ENCODE measurements around the gene SP8. TPM values are rescaled to one million over a fixed set of nuclear protein-coding genes. Genes with fewer than 3 reads are reported as not detected.

Gene SP8
- total and polyA plus RNA-seq, 9 of the 15 experiments (the other 6 are each of a cell fraction or from before 2014, with no cell fraction given) = 0.04 to 1.2 (median 0.19) TPM

DNA sequence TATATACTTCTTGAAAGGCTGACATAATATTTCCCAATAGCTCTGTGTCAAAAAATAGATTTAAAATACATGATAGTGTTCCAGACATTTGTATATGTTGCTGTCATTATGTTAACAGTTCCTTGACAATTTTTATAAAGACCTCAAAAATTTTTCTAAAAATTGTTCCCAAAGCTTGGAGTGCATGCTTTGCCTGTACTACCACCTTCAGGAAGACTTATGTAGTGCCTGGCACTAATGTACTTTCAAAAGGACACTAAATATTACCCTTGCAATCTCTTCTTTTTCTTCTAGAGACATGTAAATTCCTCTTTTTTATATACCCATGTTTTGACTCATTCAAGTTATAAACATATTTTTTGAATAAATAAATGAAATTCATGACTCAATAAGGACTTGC lies 48.0 kb upstream of the SP8 start (continued):
- TF ChIP-seq, protein P1, sequence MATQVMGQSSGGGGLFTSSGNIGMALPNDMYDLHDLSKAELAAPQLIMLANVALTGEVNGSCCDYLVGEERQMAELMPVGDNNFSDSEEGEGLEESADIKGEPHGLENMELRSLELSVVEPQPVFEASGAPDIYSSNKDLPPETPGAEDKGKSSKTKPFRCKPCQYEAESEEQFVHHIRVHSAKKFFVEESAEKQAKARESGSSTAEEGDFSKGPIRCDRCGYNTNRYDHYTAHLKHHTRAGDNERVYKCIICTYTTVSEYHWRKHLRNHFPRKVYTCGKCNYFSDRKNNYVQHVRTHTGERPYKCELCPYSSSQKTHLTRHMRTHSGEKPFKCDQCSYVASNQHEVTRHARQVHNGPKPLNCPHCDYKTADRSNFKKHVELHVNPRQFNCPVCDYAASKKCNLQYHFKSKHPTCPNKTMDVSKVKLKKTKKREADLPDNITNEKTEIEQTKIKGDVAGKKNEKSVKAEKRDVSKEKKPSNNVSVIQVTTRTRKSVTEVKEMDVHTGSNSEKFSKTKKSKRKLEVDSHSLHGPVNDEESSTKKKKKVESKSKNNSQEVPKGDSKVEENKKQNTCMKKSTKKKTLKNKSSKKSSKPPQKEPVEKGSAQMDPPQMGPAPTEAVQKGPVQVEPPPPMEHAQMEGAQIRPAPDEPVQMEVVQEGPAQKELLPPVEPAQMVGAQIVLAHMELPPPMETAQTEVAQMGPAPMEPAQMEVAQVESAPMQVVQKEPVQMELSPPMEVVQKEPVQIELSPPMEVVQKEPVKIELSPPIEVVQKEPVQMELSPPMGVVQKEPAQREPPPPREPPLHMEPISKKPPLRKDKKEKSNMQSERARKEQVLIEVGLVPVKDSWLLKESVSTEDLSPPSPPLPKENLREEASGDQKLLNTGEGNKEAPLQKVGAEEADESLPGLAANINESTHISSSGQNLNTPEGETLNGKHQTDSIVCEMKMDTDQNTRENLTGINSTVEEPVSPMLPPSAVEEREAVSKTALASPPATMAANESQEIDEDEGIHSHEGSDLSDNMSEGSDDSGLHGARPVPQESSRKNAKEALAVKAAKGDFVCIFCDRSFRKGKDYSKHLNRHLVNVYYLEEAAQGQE (IDR thresholded peaks at IDR 0.05; ENCODE audit: borderline replicate concordance) = peak; percentile 39; the same call in 1 of the 2 replicates
- TF ChIP-seq, protein P1 (CRISPR knock-in tag; IDR thresholded peaks at IDR 0.05; ENCODE audit: low read depth) = no peak

DNA sequence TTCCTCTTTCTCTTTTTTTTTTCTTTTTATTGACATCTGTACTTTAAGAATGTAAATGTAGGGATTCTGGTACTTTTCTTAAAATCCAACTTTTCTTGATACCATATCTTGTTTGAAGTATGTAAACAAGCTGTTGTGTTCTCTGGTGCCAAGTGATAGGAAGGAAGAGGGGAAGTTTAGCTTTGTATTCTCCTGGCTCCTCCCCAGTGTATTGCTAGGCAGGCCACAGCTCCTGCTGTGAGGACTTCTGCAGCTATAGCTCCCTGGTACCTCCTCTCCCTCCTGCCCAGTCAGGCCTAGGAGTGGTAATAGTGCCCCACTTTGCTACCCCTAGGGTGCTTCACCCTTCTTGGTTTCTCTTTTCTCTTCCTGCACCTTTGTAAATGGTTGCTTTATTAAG lies 45.3 kb upstream of the SP8 start:
- H3K27ac ChIP-seq (ENCODE audit: extremely low read depth, low read depth, low read length) = no peak overlapping the region
- H3K4me3 ChIP-seq = no peak overlapping the region
- H3K9me1 ChIP-seq (ENCODE audit: control insufficient read depth, insufficient read depth, low read length) = no peaks in the 10 kb centered on the region
- ATAC-seq (no peak), DNase-seq (ENCODE audit: extremely low read depth in 1 of 4, low spot score in 3 of 4) (no peak), FAIRE-seq (no peak)
- peaks cover 0 to 8% of the 10 kb centered on the region in 2 experiments; a peak in 1 of 5 replicates for H3K4me1 ChIP-seq (replicated peaks in 1 of 2; ENCODE audit: control insufficient read depth in 2 of 2, insufficient read depth in 2 of 2, low read length in 2 of 2)
- H3K4me2 ChIP-seq (ENCODE audit: insufficient read depth, low read length) = no peak overlapping the region
- no peaks in the 10 kb centered on the region for H4K20me1 ChIP-seq (replicated peaks; ENCODE audit: control insufficient read depth, insufficient read depth, low read length)
- no peak overlapping the region for H2AFZ ChIP-seq (ENCODE audit: low read depth, low read length)
- no peaks in the 10 kb centered on the region for H3K36me3 ChIP-seq (ENCODE audit: control insufficient read depth, insufficient read depth, low read length)
- no peaks in the 10 kb centered on the region; the same call in 2 of the 3 replicates for H3K79me2 ChIP-seq (ENCODE audit: control insufficient read depth, insufficient read depth, low read length)
- intact Hi-C loops (cut with micrococcal nuclease) = no loop called here
- CTCF ChIA-PET (ENCODE audit: low intra/inter-chr PET ratio) = no interaction called here
- in situ Hi-C loops (cut with MboI) = no loop called here
- no TSS peak for BruUV-seq (replicated peaks)
- H3K9me3 ChIP-seq (replicated peaks; ENCODE audit: control insufficient read depth, insufficient read depth, low read depth, low read length) = 0 out of 2 replicates have a peak, but pooled peaks cover 1% of the 10 kb centered on the region
- H3K9ac ChIP-seq (ENCODE audit: insufficient read depth in 1 of 2, low read depth in 2 of 2, low read length in 2 of 2) = no peak overlapping the region
- POLR2A ChIA-PET = interaction anchor here (1.2 kb wide), 1 partner anchor 147 kb away, joined by 3 read pairs; no protein-coding TSS in a partner anchor
- H3K27me3 ChIP-seq (ENCODE audit: control insufficient read depth in 2 of 2, insufficient read depth in 2 of 2, low read length in 2 of 2) = no peaks in the 10 kb centered on the region
- TF ChIP-seq FOXK1 (CRISPR knock-in tag; IDR thresholded peaks at IDR 0.05; ENCODE audit: borderline replicate concordance) = no peak
- no peak for TF ChIP-seq DPF2 (IDR thresholded peaks at IDR 0.05)
- TF ChIP-seq NR3C1 (CRISPR knock-in tag; IDR thresholded peaks at IDR 0.05) = no peak
- no peak for TF ChIP-seq ZNF354B (CRISPR knock-in tag; IDR thresholded peaks at IDR 0.05)
- TF ChIP-seq MEF2A (IDR thresholded peaks at IDR 0.05; ENCODE audit: control insufficient read depth, low read depth, low read length) = no peak
- TF ChIP-seq CHD4 (IDR thresholded peaks at IDR 0.05; ENCODE audit: insufficient read depth, insufficient replicate concordance, low read depth, low read length, poor library complexity, severe bottlenecking) = no peak
- TF ChIP-seq HEY1 (CRISPR knock-in tag; IDR thresholded peaks at IDR 0.05; ENCODE audit: borderline replicate concordance) = no peak
- no peak for TF ChIP-seq TEAD4 (IDR thresholded peaks at IDR 0.05; ENCODE audit: low read length)
- TF ChIP-seq TEAD4 (CRISPR knock-in tag; IDR thresholded peaks at IDR 0.05; ENCODE audit: borderline replicate concordance) = no peak
- TF ChIP-seq ZFP30 (CRISPR knock-in tag; IDR thresholded peaks at IDR 0.05; ENCODE audit: borderline replicate concordance) = no peak
- no peak for TF ChIP-seq ZNF79 (CRISPR knock-in tag; IDR thresholded peaks at IDR 0.05; ENCODE audit: low read depth)
- TF ChIP-seq ZNF224 (CRISPR knock-in tag; IDR thresholded peaks at IDR 0.05) = no peak
- TF ChIP-seq CHD1 (IDR thresholded peaks at IDR 0.05; ENCODE audit: low read length) = no peak
- no peak for TF ChIP-seq HNRNPUL1 (IDR thresholded peaks at IDR 0.05; ENCODE audit: low read length)
